GM12878 (cell line): ENCODE measurements around the gene PDCD1LG2.
A peak's percentile ranks its signal among the peaks of the same experiment; 100 is the strongest.

Experiments used
- CEBPB ChIP-seq, 2 experiments: fragments of 150-350 bp in 1 of 2; IDR thresholded peaks; 2 replicates each; pipeline ENCODE4 v1.6.1; 2012 to 2014; ENCODE audit warnings: low read depth in 2 of 2, low read length in 2 of 2, borderline replicate concordance in 1 of 2, inconsistent platforms in 1 of 2
- EP300 ChIP-seq, 2 experiments: fragments of 150-350 bp in 1 of 2; IDR thresholded peaks; 2 replicates each; pipeline ENCODE4 v1.6.1; 2011 to 2012; ENCODE audit warnings: low read depth in 2 of 2, low read length in 2 of 2, borderline replicate concordance in 1 of 2, improper control_type of control experiment in 1 of 2, inconsistent platforms in 1 of 2; ENCODE audit not compliant: control insufficient read depth in 1 of 2
- EZH2 ChIP-seq: IDR thresholded peaks from 2 replicates; pipeline ENCODE4 v1.6.1; 2012; ENCODE audit warnings: low read depth, mild to moderate bottlenecking, control low read depth, inconsistent platforms, low read length, borderline replicate concordance; ENCODE audit not compliant: control insufficient read depth
- HDAC6 ChIP-seq: fragments of 200-600 bp; sonication (generic); IDR thresholded peaks from one replicate; pipeline ENCODE4 v1.8.0; 2017; ENCODE audit warnings: antibody characterized with exemption; ENCODE audit not compliant: unreplicated experiment
- NFIC ChIP-seq: IDR thresholded peaks from 2 replicates; pipeline ENCODE4 v1.6.1; 2012; ENCODE audit warnings: low read depth, mild to moderate bottlenecking, inconsistent platforms, low read length, moderate library complexity
- POLR2A ChIP-seq: IDR thresholded peaks from 2 replicates; pipeline ENCODE4 v1.6.1; 2011; ENCODE audit warnings: low read depth, mild to moderate bottlenecking, low read length
- TCF7 ChIP-seq: IDR thresholded peaks from 2 replicates; pipeline ENCODE4 v1.6.1; 2014; ENCODE audit warnings: antibody characterized with exemption, borderline replicate concordance
- TF ChIP-seq, protein P1 (sequence below): IDR thresholded peaks from 2 replicates; pipeline ENCODE4 v1.6.1; 2012; ENCODE audit warnings: low read depth, low read length, improper control_type of control experiment
- TF ChIP-seq, protein P2 (sequence below): IDR thresholded peaks from 2 replicates; pipeline ENCODE4 v1.6.1; 2012; ENCODE audit warnings: mild to moderate bottlenecking, low read depth, low read length
- TF ChIP-seq, protein P3 (sequence below): fragments of 450-650 bp; IDR thresholded peaks from 2 replicates; pipeline ENCODE4 v1.6.1; 2016; ENCODE audit warnings: mild to moderate bottlenecking

DNA sequence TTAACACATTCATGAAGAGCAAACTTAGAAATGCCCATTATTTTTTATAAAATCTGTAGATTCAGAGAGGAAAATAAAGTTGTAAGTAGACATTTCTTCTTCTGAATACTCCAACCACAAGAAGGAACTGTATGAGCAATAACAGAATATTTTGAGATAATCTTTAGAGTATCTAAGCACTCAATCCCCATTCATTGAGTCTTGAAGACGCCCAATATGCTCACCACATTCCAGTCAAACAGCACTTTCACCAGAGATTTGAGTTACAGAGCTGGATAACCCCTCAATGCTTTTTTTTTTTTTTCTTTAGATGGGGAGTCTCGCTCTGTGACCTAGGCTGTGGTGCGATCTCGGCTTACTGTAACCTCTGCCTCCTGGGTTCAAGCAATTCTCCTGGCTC is 103.9 kb downstream of the PDCD1LG2 start:
- TF ChIP-seq NFIC: peak; percentile 19; the same call in 1 of the 2 replicates
- TF ChIP-seq POLR2A: no peak
- TF ChIP-seq EP300 (IDR thresholded peaks at IDR 0.05; ENCODE audit: borderline replicate concordance in 1 of 2, control insufficient read depth in 1 of 2, low read depth in 2 of 2, low read length in 2 of 2): no peak
- TF ChIP-seq, protein P1, sequence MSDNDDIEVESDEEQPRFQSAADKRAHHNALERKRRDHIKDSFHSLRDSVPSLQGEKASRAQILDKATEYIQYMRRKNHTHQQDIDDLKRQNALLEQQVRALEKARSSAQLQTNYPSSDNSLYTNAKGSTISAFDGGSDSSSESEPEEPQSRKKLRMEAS: no peak
- TF ChIP-seq HDAC6: no peak
- TF ChIP-seq TCF7: no peak
- TF ChIP-seq EZH2: no peak
- no peak for TF ChIP-seq CEBPB (IDR thresholded peaks at IDR 0.05; ENCODE audit: borderline replicate concordance in 1 of 2, low read depth in 2 of 2, low read length in 2 of 2)
- TF ChIP-seq, protein P2, sequence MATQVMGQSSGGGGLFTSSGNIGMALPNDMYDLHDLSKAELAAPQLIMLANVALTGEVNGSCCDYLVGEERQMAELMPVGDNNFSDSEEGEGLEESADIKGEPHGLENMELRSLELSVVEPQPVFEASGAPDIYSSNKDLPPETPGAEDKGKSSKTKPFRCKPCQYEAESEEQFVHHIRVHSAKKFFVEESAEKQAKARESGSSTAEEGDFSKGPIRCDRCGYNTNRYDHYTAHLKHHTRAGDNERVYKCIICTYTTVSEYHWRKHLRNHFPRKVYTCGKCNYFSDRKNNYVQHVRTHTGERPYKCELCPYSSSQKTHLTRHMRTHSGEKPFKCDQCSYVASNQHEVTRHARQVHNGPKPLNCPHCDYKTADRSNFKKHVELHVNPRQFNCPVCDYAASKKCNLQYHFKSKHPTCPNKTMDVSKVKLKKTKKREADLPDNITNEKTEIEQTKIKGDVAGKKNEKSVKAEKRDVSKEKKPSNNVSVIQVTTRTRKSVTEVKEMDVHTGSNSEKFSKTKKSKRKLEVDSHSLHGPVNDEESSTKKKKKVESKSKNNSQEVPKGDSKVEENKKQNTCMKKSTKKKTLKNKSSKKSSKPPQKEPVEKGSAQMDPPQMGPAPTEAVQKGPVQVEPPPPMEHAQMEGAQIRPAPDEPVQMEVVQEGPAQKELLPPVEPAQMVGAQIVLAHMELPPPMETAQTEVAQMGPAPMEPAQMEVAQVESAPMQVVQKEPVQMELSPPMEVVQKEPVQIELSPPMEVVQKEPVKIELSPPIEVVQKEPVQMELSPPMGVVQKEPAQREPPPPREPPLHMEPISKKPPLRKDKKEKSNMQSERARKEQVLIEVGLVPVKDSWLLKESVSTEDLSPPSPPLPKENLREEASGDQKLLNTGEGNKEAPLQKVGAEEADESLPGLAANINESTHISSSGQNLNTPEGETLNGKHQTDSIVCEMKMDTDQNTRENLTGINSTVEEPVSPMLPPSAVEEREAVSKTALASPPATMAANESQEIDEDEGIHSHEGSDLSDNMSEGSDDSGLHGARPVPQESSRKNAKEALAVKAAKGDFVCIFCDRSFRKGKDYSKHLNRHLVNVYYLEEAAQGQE: no peak
- TF ChIP-seq, protein P3, sequence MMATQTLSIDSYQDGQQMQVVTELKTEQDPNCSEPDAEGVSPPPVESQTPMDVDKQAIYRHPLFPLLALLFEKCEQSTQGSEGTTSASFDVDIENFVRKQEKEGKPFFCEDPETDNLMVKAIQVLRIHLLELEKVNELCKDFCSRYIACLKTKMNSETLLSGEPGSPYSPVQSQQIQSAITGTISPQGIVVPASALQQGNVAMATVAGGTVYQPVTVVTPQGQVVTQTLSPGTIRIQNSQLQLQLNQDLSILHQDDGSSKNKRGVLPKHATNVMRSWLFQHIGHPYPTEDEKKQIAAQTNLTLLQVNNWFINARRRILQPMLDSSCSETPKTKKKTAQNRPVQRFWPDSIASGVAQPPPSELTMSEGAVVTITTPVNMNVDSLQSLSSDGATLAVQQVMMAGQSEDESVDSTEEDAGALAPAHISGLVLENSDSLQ: no peak
